Upper lobe of right lung (tissue), 1 donor: ENCODE measurements around the gene GCNA. TPM values are rescaled to one million over a fixed set of nuclear protein-coding genes. Genes with fewer than 3 reads are reported as not detected.
A peak's percentile ranks its signal among the peaks of the same experiment; 100 is the strongest.

Experiments
- ATAC-seq: fragments of 200-7000 bp; cut with Tn5 transposase; one replicate; pipeline ENCODE4 v1.9.1; 2020; ENCODE audit warnings: mild to moderate bottlenecking, moderate library complexity
- DNase-seq: peaks from one replicate; pipeline ENCODE4 v3.0.0-alpha.2; 2020
- H3K27ac ChIP-seq: fragments of 200-600 bp; one replicate; pipeline ENCODE4 v1.8.0; 2022
- H3K27me3 ChIP-seq: fragments of 200-600 bp; one replicate; pipeline ENCODE4 v1.8.0; 2022; ENCODE audit warnings: mild to moderate bottlenecking
- H3K36me3 ChIP-seq: fragments of 200-600 bp; one replicate; pipeline ENCODE4 v1.8.0; 2022
- H3K4me1 ChIP-seq: fragments of 200-600 bp; one replicate; pipeline ENCODE4 v1.8.0; 2022
- H3K4me3 ChIP-seq: fragments of 200-600 bp; one replicate; pipeline ENCODE4 v1.8.0; 2022; ENCODE audit warnings: mild to moderate bottlenecking
- H3K9me3 ChIP-seq: fragments of 200-600 bp; one replicate; pipeline ENCODE4 v1.8.0; 2022
- CTCF ChIP-seq: fragments of 200-600 bp; IDR thresholded peaks from one replicate; pipeline ENCODE4 v1.8.0; 2022; ENCODE audit warnings: antibody characterized with exemption
- intact Hi-C: fragments of 100-400 bp; cut with DNase I; formaldehyde crosslinking; loops from one replicate; pipeline ENCODE4 v1.11.0; 2022
- total RNA-seq: library from RNA; stranded (reverse); fragmentation: NEBNext Ultra II Directional; extraction: Animal tissue kit (Norgen Biotek cat#: 25700); gene quantifications from one replicate; pipeline ENCODE4 v1.2.1, GENCODE V29; 2021
- donor health status: DM: no; HTN: yes; CAD: no; lungs with severe emphysema.

The GCNA gene
- total RNA-seq, 1 donor from 2014 or later, result 3.4 TPM

GRCh38 chrX:71622576-71623450 is 44.6 kb downstream of the GCNA start:
- intact Hi-C loops, result no loop called here
- Histone ChIP-seq H3K27ac (peak overlapping the region; percentile 80), H3K4me3 (no peak overlapping the region), H3K9me3 (no peaks in the 10 kb centered on the region), H3K36me3 (no peaks in the 10 kb centered on the region), H3K27me3 (no peaks in the 10 kb centered on the region), H3K4me1 (peaks cover 15% of the 10 kb centered on the region)
- ATAC-seq (peak; percentile 88), DNase-seq (peak; percentile 84)
- peak; percentile 31 for TF ChIP-seq CTCF

DNA sequence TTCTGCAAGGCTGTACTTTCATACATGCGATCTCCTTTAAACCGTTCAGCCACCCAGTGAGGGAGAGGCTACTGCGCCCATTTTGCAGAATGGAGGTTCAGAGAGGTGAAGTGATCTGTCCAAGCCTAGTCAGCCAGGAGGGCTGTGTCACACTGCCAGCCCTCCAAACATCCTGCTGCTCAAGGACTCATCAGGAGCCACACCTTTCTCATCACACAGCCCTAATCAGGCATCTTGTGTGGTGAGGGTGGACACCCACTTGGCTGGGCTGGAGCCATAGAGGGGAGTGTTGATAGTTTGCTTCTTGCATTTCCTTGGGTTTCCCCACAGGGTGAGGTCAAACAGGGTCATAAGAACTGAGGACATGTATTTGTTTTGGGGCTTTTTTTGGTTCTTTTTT is 45.5 kb downstream of the GCNA start:
- intact Hi-C loops, result no loop called here
- no peak for DNase-seq
- ATAC-seq, result no peak
- Histone ChIP-seq H3K4me1 (peaks cover 15% of the 10 kb centered on the region), H3K27ac (peak overlapping the region; percentile 80), H3K27me3 (no peaks in the 10 kb centered on the region), H3K4me3 (no peak overlapping the region), H3K36me3 (no peaks in the 10 kb centered on the region), H3K9me3 (no peaks in the 10 kb centered on the region)
- TF ChIP-seq CTCF, result no peak

- Histone ChIP-seq H3K36me3 (no peaks in the 10 kb centered on the region), H3K4me3 (no peak overlapping the region), H3K4me1 (peaks cover 15% of the 10 kb centered on the region), H3K9me3 (no peaks in the 10 kb centered on the region), H3K27ac (no peak overlapping the region), H3K27me3 (no peaks in the 10 kb centered on the region)
- ATAC-seq (no peak), DNase-seq (no peak)
- intact Hi-C loops, result no loop called here
- no peak for TF ChIP-seq CTCF
Measured at GRCh38 chrX:71625471-71625870, 47.2 kb downstream of the GCNA start.

- intact Hi-C loops, result no loop called here
- peak; percentile 68 for ATAC-seq
- Histone ChIP-seq H3K4me1 (peaks cover 15% of the 10 kb centered on the region), H3K4me3 (no peak overlapping the region), H3K36me3 (no peaks in the 10 kb centered on the region), H3K27me3 (no peaks in the 10 kb centered on the region), H3K9me3 (no peaks in the 10 kb centered on the region), H3K27ac (no peak overlapping the region)
- no peak for TF ChIP-seq CTCF
- DNase-seq, result no peak
Measured at GRCh38 chrX:71626576-71626975, 48.3 kb downstream of the GCNA start.

- Histone ChIP-seq H3K27ac (no peak overlapping the region), H3K9me3 (no peaks in the 10 kb centered on the region), H3K36me3 (no peaks in the 10 kb centered on the region), H3K27me3 (no peaks in the 10 kb centered on the region), H3K4me3 (no peak overlapping the region), H3K4me1 (peaks cover 5% of the 10 kb centered on the region)
- DNase-seq (no peak), ATAC-seq (no peak)
- intact Hi-C loops, result no loop called here
- TF ChIP-seq CTCF, result no peak
Measured at GRCh38 chrX:71627588-71628404, 49.6 kb downstream of the GCNA start.
